OCI-LY7 (cell line): ENCODE results near the gene MACROD2.

Experiments
- CTCF ChIP-seq: fragments of 200-600 bp; sonication (generic); conservative IDR thresholded peaks from 2 replicates; pipeline ENCODE4 v1.5.1; 2014; ENCODE audit warnings: mild to moderate bottlenecking, antibody characterized with exemption, low read length, moderate library complexity, mixed read lengths
- EZH2phosphoT487 ChIP-seq: fragments of 200-600 bp; sonication (generic); IDR thresholded peaks from 2 replicates; pipeline ENCODE4 v1.6.1; 2018; ENCODE audit warnings: low read depth, borderline replicate concordance, mild to moderate bottlenecking, mixed run types, antibody characterized with exemption, low read length, moderate library complexity, mixed read lengths

GRCh38 chr20:14984768-14985622, 989.7 kb downstream of the MACROD2 start:
- no peak for TF ChIP-seq CTCF
- TF ChIP-seq EZH2phosphoT487 = no peak
